GM19043 (cell line): ENCODE results near the gene ACR.

ENCODE experiments used
- ATAC-seq: cut with Tn5 transposase; IDR thresholded peaks from one replicate; pipeline ENCODE4 v1.9.1; 2021; ENCODE audit warnings: low read depth; ENCODE audit not compliant: unreplicated experiment

Gene ACR

GRCh38 chr22:50716290-50717024 is 21.5 kb upstream of the ACR start:
- no peak for ATAC-seq

GRCh38 chr22:50717709-50718351 is 20.2 kb upstream of the ACR start:
- ATAC-seq, result no peak

GRCh38 chr22:50718352-50718709 is 19.7 kb upstream of the ACR start:
- no peak for ATAC-seq

GRCh38 chr22:50719814-50720300 is 18.1 kb upstream of the ACR start:
- no peak for ATAC-seq

GRCh38 chr22:50720301-50721256 is 17.4 kb upstream of the ACR start:
- no peak for ATAC-seq

- ATAC-seq, result no peak
Measured at GRCh38 chr22:50721257-50721844, 16.7 kb upstream of the ACR start.

GRCh38 chr22:50722048-50722701 is 15.8 kb upstream of the ACR start:
- ATAC-seq, result no peak

GRCh38 chr22:50722716-50723428 is 15.1 kb upstream of the ACR start:
- ATAC-seq, result no peak

GRCh38 chr22:50723991-50724390 is 14.0 kb upstream of the ACR start:
- no peak for ATAC-seq

GRCh38 chr22:50724616-50725015 is 13.4 kb upstream of the ACR start:
- ATAC-seq, result no peak

GRCh38 chr22:50725597-50725996 is 12.4 kb upstream of the ACR start:
- ATAC-seq, result no peak

GRCh38 chr22:50726643-50727340 is 11.2 kb upstream of the ACR start:
- no peak for ATAC-seq

GRCh38 chr22:50727678-50728522 is 10.1 kb upstream of the ACR start:
- no peak for ATAC-seq

GRCh38 chr22:50728523-50728931 is 9.5 kb upstream of the ACR start:
- ATAC-seq, result no peak

- no peak for ATAC-seq
Measured at GRCh38 chr22:50729391-50730012, 8.5 kb upstream of the ACR start.

- no peak for ATAC-seq
Measured at GRCh38 chr22:50730013-50730891, 7.8 kb upstream of the ACR start.
